IMR-90 (cell line): ENCODE measurements around the gene PRKN. TPM values are rescaled to one million over a fixed set of nuclear protein-coding genes. Genes with fewer than 3 reads are reported as not detected.

Experiments
- ATAC-seq: fragments of 200-7000 bp; cut with Tn5 transposase; 2 replicates; pipeline ENCODE4 v1.9.1; 2020; ENCODE audit warnings: low read depth, mild to moderate bottlenecking, moderate library complexity
- BruUV-seq: library from RNA; stranded (reverse); fragments of 400-500 nt; replicated peaks from 2 replicates; lab custom pipeline; 2021; lab: Mats Ljungman, UMichigan
- CTCF ChIA-PET: fragments of 300-600 bp; formaldehyde crosslinking; extraction: SDS; loops from one replicate; lab custom pipeline; 2021; ENCODE audit warnings: antibody characterized with exemption; lab: Yijun Ruan, JAX
- POLR2A ChIA-PET: fragments of 300-600 bp; sonication (Branson Sonifier 250); formaldehyde crosslinking; loops from one replicate; lab custom pipeline; 2022; ENCODE audit warnings: antibody characterized with exemption; ENCODE audit not compliant: unreplicated experiment; lab: Charles Lee
- DNase-seq: peaks from one replicate; pipeline ENCODE4 v3.0.0; 2013
- H2AFZ ChIP-seq: replicated peaks from 2 replicates; pipeline ENCODE3; 2013; ENCODE audit warnings: low read length, mild to moderate bottlenecking; ENCODE audit not compliant: poor library complexity
- H2AK5ac ChIP-seq: 2 replicates; pipeline ENCODE4 v1.6.1; 2013; ENCODE audit warnings: low read depth, low read length, inconsistent platforms
- H2AK9ac ChIP-seq: replicated peaks from 2 replicates; pipeline ENCODE3; 2013; ENCODE audit warnings: mild to moderate bottlenecking, low read depth, low read length, moderate library complexity; ENCODE audit not compliant: poor library complexity
- H2BK120ac ChIP-seq: 2 replicates; pipeline ENCODE4 v1.6.1; 2013; ENCODE audit warnings: low read depth, low read length, inconsistent platforms
- H2BK15ac ChIP-seq: 3 replicates; pipeline ENCODE4 v1.6.1; 2013; ENCODE audit warnings: low read depth, low read length, inconsistent platforms
- H2BK20ac ChIP-seq: 2 replicates; pipeline ENCODE4 v1.6.1; 2013; ENCODE audit warnings: low read depth, mild to moderate bottlenecking, inconsistent platforms, low read length, moderate library complexity
- H2BK5ac ChIP-seq: 2 replicates; pipeline ENCODE4 v1.6.1; 2013; ENCODE audit warnings: mild to moderate bottlenecking, low read depth, low read length, inconsistent platforms; ENCODE audit not compliant: poor library complexity, severe bottlenecking
- H3K14ac ChIP-seq: replicated peaks from 2 replicates; pipeline ENCODE4 v1.6.1; 2013; ENCODE audit warnings: low read depth, low read length, inconsistent platforms
- H3K18ac ChIP-seq: 2 replicates; pipeline ENCODE4 v1.6.1; 2013; ENCODE audit warnings: low read depth, low read length, control low read depth
- H3K23ac ChIP-seq: 2 replicates; pipeline ENCODE4 v1.6.1; 2013; ENCODE audit warnings: low read depth, low read length, inconsistent platforms
- H3K27ac ChIP-seq: 2 replicates; pipeline ENCODE4 v1.5.1; 2013; ENCODE audit warnings: mild to moderate bottlenecking, control low read depth, low read length; ENCODE audit not compliant: insufficient read depth
- H3K27me3 ChIP-seq: 2 replicates; pipeline ENCODE4 v1.6.1; 2013; ENCODE audit warnings: low read length; ENCODE audit not compliant: control insufficient read depth, insufficient read depth
- H3K36me3 ChIP-seq: 2 replicates; pipeline ENCODE4 v1.6.1; 2013; ENCODE audit warnings: low read length, mixed read lengths; ENCODE audit not compliant: control insufficient read depth, insufficient read depth
- H3K4ac ChIP-seq: 2 replicates; pipeline ENCODE4 v1.6.1; 2013; ENCODE audit warnings: low read depth, low read length, inconsistent platforms
- H3K4me1 ChIP-seq: 2 replicates; pipeline ENCODE4 v1.6.1; 2013; ENCODE audit warnings: low read length, mixed read lengths; ENCODE audit not compliant: control insufficient read depth, insufficient read depth
- H3K4me2 ChIP-seq: 2 replicates; pipeline ENCODE4 v1.6.1; 2013; ENCODE audit warnings: low read depth, mild to moderate bottlenecking, control low read depth, low read length, moderate library complexity
- H3K4me3 ChIP-seq: 2 replicates; pipeline ENCODE4 v1.5.1; 2013; ENCODE audit warnings: low read depth, mild to moderate bottlenecking, control low read depth, low read length, moderate library complexity; ENCODE audit not compliant: insufficient read depth
- H3K56ac ChIP-seq: 2 replicates; pipeline ENCODE4 v1.6.1; 2013; ENCODE audit warnings: low read length, inconsistent platforms; ENCODE audit not compliant: insufficient read depth; ENCODE audit errors: extremely low read depth
- H3K79me1 ChIP-seq, 2 experiments: 2 replicates each; pipeline ENCODE4 v1.6.1; 2013; ENCODE audit warnings: low read length in 2 of 2, inconsistent platforms in 1 of 2, low read depth in 1 of 2
- H3K9ac ChIP-seq: 2 replicates; pipeline ENCODE4 v1.6.1; 2013; ENCODE audit warnings: low read depth, low read length, control low read depth
- H3K9me1 ChIP-seq: 2 replicates; pipeline ENCODE4 v1.6.1; 2013; ENCODE audit warnings: low read length, inconsistent platforms; ENCODE audit not compliant: insufficient read depth
- H3K9me3 ChIP-seq: 2 replicates; pipeline ENCODE4 v1.6.1; 2013; ENCODE audit warnings: low read length; ENCODE audit not compliant: control insufficient read depth, insufficient read depth
- H4K20me1 ChIP-seq: 2 replicates; pipeline ENCODE4 v1.6.1; 2013; ENCODE audit warnings: low read length, inconsistent platforms; ENCODE audit not compliant: insufficient read depth
- H4K5ac ChIP-seq: 2 replicates; pipeline ENCODE4 v1.6.1; 2013; ENCODE audit warnings: mild to moderate bottlenecking, low read depth, low read length, control low read depth
- H4K8ac ChIP-seq, 2 experiments: 2 replicates each; pipeline ENCODE4 v1.6.1; 2013; ENCODE audit warnings: low read depth in 2 of 2, low read length in 2 of 2, control low read depth in 1 of 2, inconsistent platforms in 1 of 2
- H4K91ac ChIP-seq: 2 replicates; pipeline ENCODE4 v1.6.1; 2013; ENCODE audit warnings: low read depth, low read length, inconsistent platforms; ENCODE audit not compliant: insufficient read depth
- NFE2L2 ChIP-seq: fragments of 150-350 bp; IDR thresholded peaks from 2 replicates; pipeline ENCODE4 v1.6.1; 2016; ENCODE audit warnings: low read depth, mild to moderate bottlenecking, low read length
- POLR2A ChIP-seq: IDR thresholded peaks from 2 replicates; pipeline ENCODE4 v1.6.1; 2012; ENCODE audit warnings: mild to moderate bottlenecking, low read depth, low read length
- RAD21 ChIP-seq: IDR thresholded peaks from 2 replicates; pipeline ENCODE4 v1.6.1; 2012; ENCODE audit warnings: low read length, improper control_type of control experiment
- WGBS, 2 experiments: methylation state at CpG; one replicate each; pipeline versions ENCODE4 v1.1.5 to v1.1.7; 2013; ENCODE audit warnings: missing lambda C conversion rate in 2 of 2; ENCODE audit not compliant: insufficient read length in 1 of 2; ENCODE audit errors: extremely low coverage in 2 of 2; 5-methylcytosine and 5-hydroxymethylcytosine counted together
- dilution Hi-C: fragments of 300-500 bp; cut with HindIII; formaldehyde crosslinking; loops from one replicate; pipeline ENCODE4 v1.14.3; 2018; ENCODE audit warnings: low sequenced_read_pairs; ENCODE audit not compliant: unreplicated experiment
- in situ Hi-C: fragments of 300-500 bp; cut with MboI; formaldehyde crosslinking; loops from 3 replicates; pipeline ENCODE4 v1.14.3; 2019; ENCODE audit warnings: low sequenced_read_pairs, inconsistent platforms, mixed read lengths
- intact Hi-C: fragments of 100-400 bp; cut with micrococcal nuclease; formaldehyde crosslinking; loops from 2 replicates; pipeline ENCODE4 v1.10.0; 2022
- polyA plus RNA-seq, 3 experiments: library from polyadenylated mRNA; depleted of rRNA; stranded (reverse); fragments of >200 nt; gene quantifications; 2 replicates each; pipeline ENCODE4 v1.2.3, GENCODE V29; 2012; ENCODE audit warnings: low replicate concordance in 1 of 3
- total RNA-seq: library from RNA; depleted of rRNA; stranded (reverse); fragments of >200 nt; gene quantifications from 2 replicates; pipeline ENCODE4 v1.2.3, GENCODE V29; 2012

PRKN gene
- total and polyA plus RNA-seq, 2 of the 4 experiments (the other 2 are of a cell fraction): 0.15 to 0.18 TPM

- no peak for DNase-seq
- H3K14ac ChIP-seq: no peak overlapping the region
- H3K9me1 ChIP-seq: no peaks in the 10 kb centered on the region
Measured at GRCh38 chr6:161408041-161408440, 1319.5 kb downstream of the PRKN start.

More at GRCh38 chr6:161408041-161408440, 1319.5 kb downstream of the PRKN start:
- H3K4me1 ChIP-seq: no peaks in the 10 kb centered on the region
- dilution Hi-C loops (no loop called here), in situ Hi-C loops (loop anchor here (25.0 kb wide), 2 partner anchors 1329 to 2004 kb away; partner anchors contain the start of genes PACRG, PRKN and QKI), intact Hi-C loops (no loop called here)
- peaks cover 3% of the 10 kb centered on the region; the same call in 1 of the 2 replicates for H3K9me3 ChIP-seq
- no peak overlapping the region for H3K27ac ChIP-seq
- no peak overlapping the region for H2BK20ac ChIP-seq
- ChIA-PET CTCF (interaction anchor here (0.6 kb wide), 2 partner anchors 91 to 139 kb away, joined by 4 read pairs; no protein-coding TSS in a partner anchor), POLR2A (no interaction called here)
- TF ChIP-seq RAD21 (no peak), POLR2A (no peak), NFE2L2 (no peak)
- H3K4me2 ChIP-seq: no peak overlapping the region
- H3K4me3 ChIP-seq: no peak overlapping the region
- no peak overlapping the region for H2AFZ ChIP-seq
- BruUV-seq: no TSS peak
- ATAC-seq: no peak
- no peaks in the 10 kb centered on the region for H4K20me1 ChIP-seq
- no peak overlapping the region for H2BK5ac ChIP-seq
- no peaks in the 10 kb centered on the region for H3K36me3 ChIP-seq
- no CpG with 5 or more reads among the region's 8 CpGs for WGBS, 2 experiments
- no peak overlapping the region for H2BK15ac ChIP-seq
- H3K18ac ChIP-seq: no peak overlapping the region
- no peak overlapping the region for H3K9ac ChIP-seq
- no peak overlapping the region for H4K5ac ChIP-seq
- no peak overlapping the region for H2AK5ac ChIP-seq
- no peak overlapping the region for H2AK9ac ChIP-seq
- H3K23ac ChIP-seq: no peak overlapping the region
- H4K8ac ChIP-seq: no peak overlapping the region
- no peak overlapping the region for H2BK120ac ChIP-seq
- no peaks in the 10 kb centered on the region for H3K79me1 ChIP-seq
- H3K27me3 ChIP-seq: no peaks in the 10 kb centered on the region
- no peak overlapping the region for H3K4ac ChIP-seq
- H3K56ac ChIP-seq: no peak overlapping the region
- no peak overlapping the region for H4K91ac ChIP-seq
